Peyer's patch (tissue), 4 donors: ENCODE measurements around the gene FBRSL1. TPM values are rescaled to one million over a fixed set of nuclear protein-coding genes. Genes with fewer than 3 reads are reported as not detected.

Experiments used
- DNase-seq, 3 donors: peaks; one replicate each; pipeline ENCODE4 v3.0.0-alpha.2; 2017 to 2019
- H3K27ac ChIP-seq, 4 donors: fragments of 200-600 bp; sonication (generic); one replicate each; pipeline ENCODE4 v1.5.1; 2016 to 2019
- H3K27me3 ChIP-seq, 2 donors: fragments of 200-600 bp; sonication (generic); one replicate each; pipeline ENCODE4 v1.5.1; 2019
- H3K36me3 ChIP-seq, 3 donors: fragments of 200-600 bp; sonication (generic); one replicate each; pipeline ENCODE4 v1.5.1; 2016 to 2019
- H3K4me1 ChIP-seq, 4 donors: fragments of 200-600 bp; sonication (generic); one replicate each; pipeline ENCODE4 v1.5.1; 2016 to 2019
- H3K4me3 ChIP-seq, 4 donors: fragments of 200-600 bp; sonication (generic); 1 replicate in 3 of 4; 2 replicates in 1 of 4; pipeline ENCODE4 v1.5.1; 2016 to 2019; ENCODE audit warnings: mild to moderate bottlenecking in 1 of 4
- H3K9me3 ChIP-seq, 4 donors: fragments of 200-600 bp; sonication (generic); one replicate each; pipeline ENCODE4 v1.5.1; 2016 to 2019; ENCODE audit warnings: mild to moderate bottlenecking in 1 of 4
- CTCF ChIP-seq, 6 experiments: fragments of 450-650 bp in 4 of 6; fragments of 200-600 bp in 2 of 6; sonication (generic) in 1 of 6; IDR thresholded peaks; one replicate each; pipeline ENCODE4 v1.5.1; 2017 to 2019; ENCODE audit warnings: antibody characterized with exemption in 6 of 6, mild to moderate bottlenecking in 3 of 6, moderate library complexity in 1 of 6
- POLR2A ChIP-seq, 2 donors: fragments of 450-650 bp; IDR thresholded peaks; one replicate each; pipeline ENCODE4 v1.5.1; 2017; ENCODE audit warnings: antibody characterized with exemption in 2 of 2, mild to moderate bottlenecking in 2 of 2, moderate library complexity in 2 of 2
- total RNA-seq, 4 donors: library from RNA; depleted of rRNA; stranded (reverse); fragments of >200 nt; gene quantifications; one replicate each; pipeline ENCODE4 v1.1.0, GENCODE V29; 2016

The FBRSL1 gene
- total RNA-seq, 4 donors from 2014 or later: 48.3 to 484 (median 63.5) TPM

- no peaks in the 10 kb centered on the region for H3K27me3 ChIP-seq
- no peaks in the 10 kb centered on the region for H3K9me3 ChIP-seq
- H3K27ac ChIP-seq: no peak overlapping the region
- H3K36me3 ChIP-seq: peaks cover 0 to 24% (median 0%) of the 10 kb centered on the region in 3 donors
- TF ChIP-seq CTCF (IDR thresholded peaks at IDR 0.05) (no peak), POLR2A (IDR thresholded peaks at IDR 0.05) (no peak)
- DNase-seq: peak in 1 of 3 donors; percentile 50
- H3K4me3 ChIP-seq: no peak overlapping the region
- H3K4me1 ChIP-seq: peaks cover 0 to 56% (median 26%) of the 10 kb centered on the region in 4 donors
These were observed 15.3 kb downstream of the FBRSL1 start for GRCh38 chr12:132505105-132505851.

DNA sequence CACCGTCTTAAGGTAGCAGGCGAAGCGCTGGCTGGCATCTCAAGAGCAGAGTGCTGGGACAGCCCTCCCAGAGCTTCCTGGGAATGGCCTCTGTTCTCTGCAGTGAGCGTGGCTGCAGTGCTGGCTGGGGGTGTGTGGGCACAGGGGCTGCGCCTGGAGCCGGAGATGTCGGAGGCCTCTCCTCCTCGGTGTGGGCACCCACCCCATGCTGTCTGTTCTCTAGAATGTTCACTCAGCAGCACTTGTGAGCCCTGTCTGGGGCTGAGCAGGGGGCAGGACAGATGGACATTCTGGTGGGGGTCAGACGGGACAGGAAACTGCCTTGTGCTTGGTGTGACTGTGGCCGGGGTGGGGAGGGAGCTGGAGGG, 15.9 kb downstream of the FBRSL1 start:
- peaks cover 0 to 55% (median 23%) of the 10 kb centered on the region in 4 donors for H3K4me1 ChIP-seq
- H3K27ac ChIP-seq: no peak overlapping the region
- DNase-seq: no peak
- no peak overlapping the region for H3K4me3 ChIP-seq
- H3K36me3 ChIP-seq: peaks cover 0 to 30% (median 0%) of the 10 kb centered on the region in 3 donors
- TF ChIP-seq CTCF (IDR thresholded peaks at IDR 0.05) (no peak), POLR2A (IDR thresholded peaks at IDR 0.05) (no peak)
- no peaks in the 10 kb centered on the region for H3K27me3 ChIP-seq
- no peaks in the 10 kb centered on the region for H3K9me3 ChIP-seq

DNA sequence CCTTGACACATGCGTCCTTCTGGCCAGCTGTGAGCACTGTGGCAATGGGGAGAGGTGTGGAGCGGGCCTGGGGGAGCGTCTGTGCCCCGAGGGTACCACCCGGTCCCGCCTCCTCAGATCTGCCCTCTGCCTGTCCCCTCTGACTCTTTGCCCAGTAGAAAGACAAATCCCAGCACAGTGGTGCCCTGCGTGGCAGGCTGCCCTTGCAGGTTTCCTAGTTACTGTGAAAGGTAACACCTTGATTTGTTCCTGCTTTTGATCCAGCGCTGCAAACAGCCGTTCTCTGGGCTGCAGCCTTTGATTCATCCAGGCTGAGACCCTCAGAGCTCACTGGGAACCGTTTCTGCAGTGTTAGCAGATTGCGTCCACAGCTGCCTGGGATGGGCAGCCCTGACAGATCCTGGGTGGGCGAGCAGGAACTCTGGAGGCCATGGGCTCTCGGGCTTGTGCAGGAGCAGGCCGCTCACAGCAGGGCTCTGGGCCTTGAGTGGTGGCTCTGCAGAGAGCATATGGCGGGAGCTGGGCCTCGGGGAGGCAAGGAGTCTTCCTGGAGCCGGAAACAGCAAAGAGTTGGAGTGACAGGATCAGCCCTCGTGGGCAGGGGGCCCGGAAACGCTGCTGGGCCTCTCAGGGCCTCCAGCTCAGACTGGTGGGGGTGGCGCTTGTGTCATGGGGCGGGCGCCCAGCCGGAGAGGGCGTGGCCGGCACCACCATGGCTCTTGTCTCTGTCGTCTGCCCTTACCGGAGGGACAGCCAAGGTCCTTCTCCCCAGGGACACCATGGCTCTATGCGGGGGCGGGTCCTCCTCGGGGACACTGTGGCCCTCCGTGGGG, 16.6 kb downstream of the FBRSL1 start:
- H3K4me3 ChIP-seq: peak overlapping the region in 1 of 4 donors; percentile 22
- no peaks in the 10 kb centered on the region for H3K9me3 ChIP-seq
- TF ChIP-seq POLR2A (IDR thresholded peaks at IDR 0.05) (no peak), CTCF (IDR thresholded peaks at IDR 0.05) (no peak)
- peak overlapping the region in 1 of 4 donors; percentile 14 for H3K27ac ChIP-seq
- H3K36me3 ChIP-seq: peaks cover 0 to 31% (median 0%) of the 10 kb centered on the region in 3 donors
- H3K4me1 ChIP-seq: peaks cover 0 to 48% (median 23%) of the 10 kb centered on the region in 4 donors
- H3K27me3 ChIP-seq: no peaks in the 10 kb centered on the region
- peak in 2 of 3 donors; percentile 53 to 71 for DNase-seq

GRCh38 chr12:132507161-132507538, 17.2 kb downstream of the FBRSL1 start:
- TF ChIP-seq CTCF (IDR thresholded peaks at IDR 0.05) (no peak), POLR2A (IDR thresholded peaks at IDR 0.05) (no peak)
- peaks cover 0 to 35% (median 0%) of the 10 kb centered on the region in 3 donors for H3K36me3 ChIP-seq
- H3K27ac ChIP-seq: peak overlapping the region in 1 of 4 donors; percentile 14
- H3K4me1 ChIP-seq: peaks cover 0 to 44% (median 23%) of the 10 kb centered on the region in 4 donors
- DNase-seq: no peak
- peak overlapping the region in 1 of 4 donors; percentile 22 for H3K4me3 ChIP-seq
- H3K27me3 ChIP-seq: no peaks in the 10 kb centered on the region
- H3K9me3 ChIP-seq: no peaks in the 10 kb centered on the region

DNA sequence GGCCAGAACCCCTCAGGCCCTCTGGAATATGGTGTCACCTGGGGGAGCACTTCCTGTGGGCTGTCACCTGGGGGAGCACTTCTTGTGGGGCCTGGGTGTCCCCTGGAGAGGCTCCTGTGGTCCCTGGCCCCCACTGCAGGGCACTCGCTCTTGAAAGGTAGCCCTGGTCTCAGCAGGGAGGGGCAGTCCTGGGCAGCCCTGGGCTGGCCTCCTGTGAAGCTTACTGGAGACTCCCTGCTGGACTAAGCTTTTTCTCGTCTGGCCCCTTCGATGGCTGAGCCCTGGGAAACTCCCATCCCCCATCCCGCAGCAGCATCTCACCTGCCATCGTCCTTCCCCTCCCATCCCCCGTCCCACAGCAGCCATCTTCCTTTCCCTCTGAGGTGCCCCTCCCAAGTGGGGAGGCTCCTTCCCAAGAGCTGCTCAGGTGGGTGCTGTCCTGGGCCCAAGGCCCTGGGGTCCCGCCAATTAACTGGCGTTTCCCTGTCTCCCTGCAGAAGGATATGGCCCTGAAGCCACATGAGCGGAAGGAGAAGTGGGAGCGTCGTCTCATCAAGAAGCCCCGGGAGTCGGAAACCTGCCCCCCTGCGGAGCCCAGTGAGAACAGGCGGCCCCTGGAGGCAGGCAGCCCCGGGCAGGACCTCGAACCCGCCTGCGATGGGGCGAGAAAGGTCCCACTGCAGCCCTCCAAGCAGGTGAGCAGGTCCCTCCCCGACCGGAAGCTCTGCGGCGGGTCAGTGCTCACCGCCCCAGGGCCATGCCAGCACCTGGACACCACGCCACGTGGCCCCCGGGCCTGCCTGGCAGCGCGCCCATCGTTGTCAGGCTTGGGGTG, 17.9 kb downstream of the FBRSL1 start:
- no peak for DNase-seq
- H3K27ac ChIP-seq: no peak overlapping the region
- TF ChIP-seq CTCF (IDR thresholded peaks at IDR 0.05) (no peak), POLR2A (IDR thresholded peaks at IDR 0.05) (no peak)

More for the DNA sequence above, 17.9 kb downstream of the FBRSL1 start:
- H3K4me1 ChIP-seq: peaks cover 0 to 39% (median 21%) of the 10 kb centered on the region in 4 donors
- H3K4me3 ChIP-seq: no peak overlapping the region
- H3K36me3 ChIP-seq: peaks cover 0 to 42% (median 0%) of the 10 kb centered on the region in 3 donors
- no peaks in the 10 kb centered on the region for H3K9me3 ChIP-seq
- no peaks in the 10 kb centered on the region for H3K27me3 ChIP-seq
